Smooth muscle cell (in vitro differentiated cells): ENCODE results near the gene CCDC80. TPM values are rescaled to one million over a fixed set of nuclear protein-coding genes. Genes with fewer than 3 reads are reported as not detected.

Experiments used
- DNase-seq: peaks from one replicate; lab custom pipeline; 2025; ENCODE audit not compliant: unreplicated experiment; lab: John Stamatoyannopoulos, UW
- H2AFZ ChIP-seq: fragments of 200-600 bp; sonication (generic); 2 replicates; pipeline ENCODE4 v1.6.0; 2016; ENCODE audit warnings: antibody characterized with exemption, low read depth, mild to moderate bottlenecking
- H3F3A ChIP-seq: fragments of 200-600 bp; sonication (generic); 2 replicates; pipeline ENCODE4 v1.6.0; 2017; ENCODE audit warnings: antibody characterized with exemption, low read depth
- H3K27ac ChIP-seq: fragments of 200-600 bp; sonication (generic); 2 replicates; pipeline ENCODE4 v1.5.1; 2016; ENCODE audit warnings: low read depth, mild to moderate bottlenecking
- H3K27me3 ChIP-seq: fragments of 200-600 bp; sonication (generic); 2 replicates; pipeline ENCODE4 v1.6.1; 2016; ENCODE audit warnings: low read depth, mild to moderate bottlenecking
- H3K36me3 ChIP-seq: fragments of 200-600 bp; sonication (generic); 2 replicates; pipeline ENCODE4 v1.5.1; 2016; ENCODE audit warnings: low read depth
- H3K4me1 ChIP-seq: fragments of 200-600 bp; sonication (generic); 2 replicates; pipeline ENCODE4 v1.5.1; 2016; ENCODE audit warnings: low read depth
- H3K4me2 ChIP-seq: fragments of 200-600 bp; sonication (generic); 2 replicates; pipeline ENCODE4 v1.6.0; 2016; ENCODE audit warnings: mild to moderate bottlenecking
- H3K4me3 ChIP-seq: fragments of 200-600 bp; sonication (generic); 2 replicates; pipeline ENCODE4 v1.5.1; 2016; ENCODE audit warnings: mild to moderate bottlenecking
- H3K79me2 ChIP-seq: fragments of 200-600 bp; sonication (generic); 2 replicates; pipeline ENCODE4 v1.6.0; 2016; ENCODE audit warnings: low read depth, mild to moderate bottlenecking
- H3K9ac ChIP-seq: fragments of 200-600 bp; sonication (generic); 2 replicates; pipeline ENCODE4 v1.6.0; 2016; ENCODE audit warnings: low read depth
- H3K9me3 ChIP-seq: fragments of 200-600 bp; sonication (generic); replicated peaks from 2 replicates; pipeline ENCODE4 v1.5.1; 2016; ENCODE audit warnings: low read depth
- H4K20me1 ChIP-seq: fragments of 200-600 bp; sonication (generic); 2 replicates; pipeline ENCODE4 v1.6.0; 2016; ENCODE audit warnings: low read depth
- WGBS: methylation state at CpG from one replicate; pipeline ENCODE4 v1.1.7; 2016; ENCODE audit warnings: low lambda C conversion rate; 5-methylcytosine and 5-hydroxymethylcytosine counted together
- polyA plus RNA-seq: library from polyadenylated mRNA; unstranded; fragments of >200 nt; fragmentation: Nextera tagmentation; extraction: Ambion mirVana; gene quantifications from 2 replicates; pipeline ENCODE4 v1.2.1, GENCODE V29; 2016
- total RNA-seq: library from RNA; depleted of rRNA; stranded (reverse); fragments of >200 nt; gene quantifications from 2 replicates; pipeline ENCODE4 v1.2.3, GENCODE V29; 2014
- TF ChIP-seq, protein P1 (sequence below): fragments of 200-600 bp; sonication (generic); IDR thresholded peaks from 2 replicates; pipeline ENCODE4 v1.5.1; 2017; ENCODE audit warnings: borderline replicate concordance, mild to moderate bottlenecking, antibody characterized with exemption; ENCODE audit not compliant: insufficient read depth, poor library complexity, severe bottlenecking

CCDC80 gene
- total and polyA plus RNA-seq, 2 experiments from 2014 or later: 67.9 to 159 TPM

DNA sequence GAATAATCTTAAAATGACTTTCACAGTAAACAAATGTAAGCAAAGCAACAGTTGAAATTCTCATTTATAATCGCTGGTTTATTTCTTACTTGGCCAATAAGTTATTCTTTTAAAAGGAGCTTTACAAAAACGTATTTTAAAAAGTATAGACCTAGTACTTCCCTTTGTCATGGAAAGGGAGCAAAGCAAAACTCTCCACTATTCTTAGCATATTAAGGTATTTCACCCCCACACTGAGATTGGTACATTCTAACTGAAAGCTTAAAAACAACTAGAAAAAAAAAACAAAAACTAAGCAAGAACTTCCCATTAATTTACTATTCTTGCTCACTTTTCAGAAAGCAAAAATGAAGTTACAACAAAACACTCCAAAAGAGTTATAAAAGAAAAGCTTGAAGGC, 80.6 kb downstream of the CCDC80 start:
- Histone ChIP-seq H3K9me3 (no peaks in the 10 kb centered on the region), H3K27me3 (no peaks in the 10 kb centered on the region), H4K20me1 (no peaks in the 10 kb centered on the region), H3K4me3 (peak overlapping the region; percentile 78), H3F3A (no peaks in the 10 kb centered on the region), H3K9ac (peak overlapping the region; percentile 88), H3K27ac (peak overlapping the region; percentile 94), H3K4me1 (peaks cover 25% of the 10 kb centered on the region), H3K4me2 (peak overlapping the region; percentile 95), H3K36me3 (no peaks in the 10 kb centered on the region), H3K79me2 (peaks cover 48% of the 10 kb centered on the region), H2AFZ (peak overlapping the region; percentile 88)
- TF ChIP-seq, protein P1, sequence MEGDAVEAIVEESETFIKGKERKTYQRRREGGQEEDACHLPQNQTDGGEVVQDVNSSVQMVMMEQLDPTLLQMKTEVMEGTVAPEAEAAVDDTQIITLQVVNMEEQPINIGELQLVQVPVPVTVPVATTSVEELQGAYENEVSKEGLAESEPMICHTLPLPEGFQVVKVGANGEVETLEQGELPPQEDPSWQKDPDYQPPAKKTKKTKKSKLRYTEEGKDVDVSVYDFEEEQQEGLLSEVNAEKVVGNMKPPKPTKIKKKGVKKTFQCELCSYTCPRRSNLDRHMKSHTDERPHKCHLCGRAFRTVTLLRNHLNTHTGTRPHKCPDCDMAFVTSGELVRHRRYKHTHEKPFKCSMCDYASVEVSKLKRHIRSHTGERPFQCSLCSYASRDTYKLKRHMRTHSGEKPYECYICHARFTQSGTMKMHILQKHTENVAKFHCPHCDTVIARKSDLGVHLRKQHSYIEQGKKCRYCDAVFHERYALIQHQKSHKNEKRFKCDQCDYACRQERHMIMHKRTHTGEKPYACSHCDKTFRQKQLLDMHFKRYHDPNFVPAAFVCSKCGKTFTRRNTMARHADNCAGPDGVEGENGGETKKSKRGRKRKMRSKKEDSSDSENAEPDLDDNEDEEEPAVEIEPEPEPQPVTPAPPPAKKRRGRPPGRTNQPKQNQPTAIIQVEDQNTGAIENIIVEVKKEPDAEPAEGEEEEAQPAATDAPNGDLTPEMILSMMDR: no peak
- 18% methylated on average over 2 of the region's 2 CpGs for WGBS
- DNase-seq: no peak

DNA sequence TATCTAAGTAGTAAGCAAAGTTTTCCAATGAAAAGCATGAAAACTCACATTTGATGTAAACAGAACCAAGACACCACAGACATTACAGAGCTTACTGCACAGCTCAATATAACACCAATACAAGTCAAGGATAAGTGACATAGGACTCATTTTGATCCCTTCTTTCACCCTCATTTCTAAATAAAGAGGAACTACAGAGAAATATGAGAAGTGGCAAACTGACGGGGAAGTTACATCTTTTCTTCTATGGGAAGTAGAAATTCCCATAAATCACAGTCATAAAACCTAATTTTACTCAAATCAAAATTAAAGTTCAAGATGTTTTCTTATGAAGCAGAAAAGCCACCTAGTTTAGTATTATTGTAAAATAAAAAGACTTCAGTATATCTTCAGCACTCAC, 83.0 kb downstream of the CCDC80 start:
- H3K36me3 ChIP-seq: no peaks in the 10 kb centered on the region
- H3K79me2 ChIP-seq: peaks cover 64% of the 10 kb centered on the region
- H3F3A ChIP-seq: no peaks in the 10 kb centered on the region
- H3K4me3 ChIP-seq: no peak overlapping the region
- 95% methylated on average over 1 of the region's 1 CpG for WGBS
- no peak overlapping the region for H3K4me2 ChIP-seq
- H2AFZ ChIP-seq: no peak overlapping the region
- H3K9ac ChIP-seq: no peak overlapping the region
- no peak for DNase-seq
- TF ChIP-seq, protein P1: no peak
- H4K20me1 ChIP-seq: peaks cover 13% of the 10 kb centered on the region
- no peaks in the 10 kb centered on the region for H3K27me3 ChIP-seq
- no peaks in the 10 kb centered on the region for H3K9me3 ChIP-seq
- peaks cover 16% of the 10 kb centered on the region for H3K4me1 ChIP-seq
- H3K27ac ChIP-seq: no peak overlapping the region

DNA sequence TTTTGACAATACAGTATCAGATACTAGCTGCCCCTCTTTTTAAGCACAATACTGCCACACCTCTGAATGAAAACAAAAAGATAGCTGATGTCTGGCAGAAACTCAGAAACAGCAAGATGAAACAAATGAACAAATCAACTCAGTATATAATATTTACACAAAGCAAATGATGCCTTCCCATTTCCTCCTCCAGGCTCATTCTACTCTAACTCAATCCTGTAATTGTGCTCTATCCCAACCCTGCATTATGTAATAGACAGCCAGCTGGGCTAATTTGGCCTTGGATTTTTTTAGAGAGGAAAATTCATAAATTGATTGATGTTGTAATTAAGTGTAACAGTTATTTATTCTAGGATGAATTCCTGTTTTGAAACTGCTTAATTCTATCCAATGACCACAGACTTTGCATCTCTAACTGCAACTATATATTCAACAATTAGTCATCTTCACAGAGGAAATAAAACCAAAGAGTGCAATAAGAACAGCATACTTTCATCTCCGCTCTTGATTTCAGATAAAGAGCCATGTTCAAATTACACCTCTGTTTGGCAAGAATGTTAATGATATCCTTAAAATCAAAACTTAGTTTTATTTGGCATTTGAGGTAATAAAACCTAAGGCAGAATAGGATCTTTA, 85.3 kb downstream of the CCDC80 start:
- no peak overlapping the region for H3K9ac ChIP-seq
- DNase-seq: no peak
- H3K36me3 ChIP-seq: no peaks in the 10 kb centered on the region
- peaks cover 14% of the 10 kb centered on the region for H3K4me1 ChIP-seq
- TF ChIP-seq, protein P1: no peak
- peaks cover 81% of the 10 kb centered on the region for H3K79me2 ChIP-seq
- H3K27me3 ChIP-seq: no peaks in the 10 kb centered on the region
- H3K4me2 ChIP-seq: no peak overlapping the region
- H3K27ac ChIP-seq: no peak overlapping the region
- 97% methylated on average over 1 of the region's 1 CpG for WGBS
- no peaks in the 10 kb centered on the region for H3F3A ChIP-seq
- no peak overlapping the region for H3K4me3 ChIP-seq
- peaks cover 30% of the 10 kb centered on the region for H4K20me1 ChIP-seq
- no peak overlapping the region for H2AFZ ChIP-seq
- no peaks in the 10 kb centered on the region for H3K9me3 ChIP-seq

DNA sequence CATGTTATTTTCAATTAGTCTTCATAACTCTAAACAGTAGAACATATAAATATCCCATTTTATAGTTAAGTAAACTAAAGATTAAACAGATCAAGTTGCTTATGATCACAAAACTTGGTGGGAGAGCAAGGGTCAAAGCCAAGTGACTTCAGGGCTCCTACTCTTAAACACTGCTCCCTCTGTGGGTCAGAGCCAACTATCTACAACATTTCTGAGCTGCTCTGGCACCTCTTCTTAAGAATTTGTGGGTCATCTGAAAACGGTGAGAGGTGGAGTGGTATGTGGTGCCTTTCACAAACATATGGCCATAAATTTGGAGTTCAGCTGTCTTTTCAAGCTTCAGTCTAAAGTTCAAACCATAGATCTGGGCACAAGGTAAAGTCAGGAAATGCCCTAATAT, 90.1 kb downstream of the CCDC80 start:
- WGBS: 51% methylated on average over 1 of the region's 1 CpG
- peaks cover 42% of the 10 kb centered on the region for H3K79me2 ChIP-seq
- no peak for DNase-seq
- no peak overlapping the region for H2AFZ ChIP-seq
- H3K4me2 ChIP-seq: no peak overlapping the region
- TF ChIP-seq, protein P1: no peak
- no peaks in the 10 kb centered on the region for H3K27me3 ChIP-seq
- H3F3A ChIP-seq: no peaks in the 10 kb centered on the region
- no peak overlapping the region for H3K4me3 ChIP-seq
- H3K4me1 ChIP-seq: no peaks in the 10 kb centered on the region
- H3K9ac ChIP-seq: no peak overlapping the region
- peaks cover 6% of the 10 kb centered on the region for H3K36me3 ChIP-seq
- peaks cover 34% of the 10 kb centered on the region for H4K20me1 ChIP-seq
- H3K9me3 ChIP-seq: no peaks in the 10 kb centered on the region
- no peak overlapping the region for H3K27ac ChIP-seq
